ENCODE results near the gene POU5F2.

DNA sequence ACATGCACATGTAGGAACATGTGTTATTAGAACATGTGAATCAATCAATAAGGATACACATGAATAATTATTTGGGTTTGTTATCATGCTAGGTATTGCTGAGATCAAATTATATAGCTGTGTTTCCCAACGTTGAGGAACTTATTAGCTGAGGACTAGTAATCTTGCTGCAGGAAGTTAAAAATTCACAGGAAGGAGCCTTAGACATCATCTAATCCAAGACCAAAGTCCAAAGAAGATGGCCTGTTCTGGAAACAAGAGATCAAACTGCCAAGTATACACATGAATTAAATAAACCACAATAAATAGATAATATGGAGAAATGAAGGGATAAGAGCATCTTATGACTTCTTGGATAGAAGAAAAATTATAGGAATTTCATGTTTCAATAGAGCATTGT, 19.9 kb downstream of the POU5F2 start:
- TF ChIP-seq POLR2A (IDR thresholded peaks at IDR 0.05; ENCODE audit: low read length) (no peak), GATA1 (IDR thresholded peaks at IDR 0.05; ENCODE audit: low read depth, low read length) (no peak)

Measured in erythroblast (primary cell).